GM12801 (cell line): Measurements from ENCODE around the gene FATE1.

Experiments used
- TF ChIP-seq, protein P1 (sequence below): IDR thresholded peaks from one replicate; pipeline ENCODE4 v1.5.1; 2011; ENCODE audit warnings: control low read depth; ENCODE audit not compliant: insufficient read length; ENCODE audit errors: extremely low read depth

FATE1 gene

DNA sequence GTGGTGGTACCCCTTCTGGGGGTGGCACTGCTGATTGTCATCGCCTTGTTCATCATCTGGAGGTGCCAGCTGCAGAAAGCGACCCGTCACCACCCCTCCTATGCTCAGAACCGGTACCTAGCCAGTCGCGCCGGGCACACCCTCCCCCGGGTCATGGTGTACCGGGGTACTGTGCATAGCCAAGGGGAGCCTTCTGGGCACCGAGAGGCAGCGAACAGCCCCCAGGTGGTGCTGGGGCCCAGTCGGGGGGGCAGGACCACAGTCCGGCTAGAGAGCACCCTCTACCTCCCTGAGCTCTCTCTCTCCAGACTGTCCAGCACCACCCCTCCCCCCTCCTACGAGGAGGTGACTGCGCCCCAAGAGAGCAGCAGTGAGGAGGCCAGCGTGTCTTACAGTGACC lies 15.3 kb upstream of the FATE1 start:
- TF ChIP-seq, protein P1, sequence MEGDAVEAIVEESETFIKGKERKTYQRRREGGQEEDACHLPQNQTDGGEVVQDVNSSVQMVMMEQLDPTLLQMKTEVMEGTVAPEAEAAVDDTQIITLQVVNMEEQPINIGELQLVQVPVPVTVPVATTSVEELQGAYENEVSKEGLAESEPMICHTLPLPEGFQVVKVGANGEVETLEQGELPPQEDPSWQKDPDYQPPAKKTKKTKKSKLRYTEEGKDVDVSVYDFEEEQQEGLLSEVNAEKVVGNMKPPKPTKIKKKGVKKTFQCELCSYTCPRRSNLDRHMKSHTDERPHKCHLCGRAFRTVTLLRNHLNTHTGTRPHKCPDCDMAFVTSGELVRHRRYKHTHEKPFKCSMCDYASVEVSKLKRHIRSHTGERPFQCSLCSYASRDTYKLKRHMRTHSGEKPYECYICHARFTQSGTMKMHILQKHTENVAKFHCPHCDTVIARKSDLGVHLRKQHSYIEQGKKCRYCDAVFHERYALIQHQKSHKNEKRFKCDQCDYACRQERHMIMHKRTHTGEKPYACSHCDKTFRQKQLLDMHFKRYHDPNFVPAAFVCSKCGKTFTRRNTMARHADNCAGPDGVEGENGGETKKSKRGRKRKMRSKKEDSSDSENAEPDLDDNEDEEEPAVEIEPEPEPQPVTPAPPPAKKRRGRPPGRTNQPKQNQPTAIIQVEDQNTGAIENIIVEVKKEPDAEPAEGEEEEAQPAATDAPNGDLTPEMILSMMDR: no peak

- TF ChIP-seq, protein P1: no peak
Observed at GRCh38 chrX:151701071-151701470, 14.8 kb upstream of the FATE1 start.

DNA sequence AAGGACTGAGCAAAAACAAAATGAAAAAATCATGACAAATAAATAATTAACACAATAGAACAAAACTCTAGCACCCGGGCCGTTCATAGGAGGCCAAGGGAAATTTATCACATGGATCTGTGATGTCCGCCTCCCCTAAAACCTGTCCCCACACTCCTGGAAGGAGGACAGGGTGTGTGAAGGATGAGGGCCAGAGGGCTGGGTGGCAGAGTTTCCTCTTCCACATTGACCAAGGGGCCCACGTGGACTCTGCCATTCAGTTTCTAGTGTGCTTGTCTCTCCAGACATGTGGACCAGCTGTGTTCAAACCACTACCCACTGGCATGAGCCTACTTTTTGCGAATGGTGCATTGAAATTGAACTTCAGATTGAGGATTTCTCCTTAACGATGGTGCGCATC lies 14.3 kb upstream of the FATE1 start:
- TF ChIP-seq, protein P1: no peak

GRCh38 chrX:151702026-151702714 lies 13.7 kb upstream of the FATE1 start:
- TF ChIP-seq, protein P1: no peak

DNA sequence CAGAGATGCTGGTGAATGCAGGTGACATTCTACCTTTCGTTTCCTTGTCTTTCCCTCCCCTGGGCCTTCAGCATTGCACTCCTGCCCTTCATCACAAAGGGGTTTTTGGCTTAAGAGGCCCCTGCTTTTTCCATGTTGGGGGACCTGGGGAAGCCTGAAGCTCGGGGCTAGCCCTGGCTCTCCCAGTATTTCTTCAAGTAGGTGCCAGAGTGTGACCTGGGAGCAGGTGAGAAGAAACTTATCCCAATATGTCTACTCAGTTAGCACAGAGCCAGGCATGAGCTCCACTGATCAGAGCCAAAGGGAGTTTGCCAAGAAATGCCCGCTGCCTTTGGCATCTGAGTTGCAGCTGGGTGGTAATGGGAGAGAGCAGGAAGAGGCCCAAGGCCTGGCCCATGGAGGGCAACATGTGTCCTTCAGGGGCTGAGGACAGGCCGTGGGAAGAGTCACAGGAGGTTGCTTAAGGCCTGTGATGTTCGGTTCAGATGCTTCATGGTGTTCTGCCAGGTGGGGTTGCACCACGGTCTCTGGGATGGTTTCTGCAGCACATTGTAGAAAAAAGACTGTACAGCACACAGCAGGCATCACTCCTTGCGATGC lies 13.0 kb upstream of the FATE1 start:
- TF ChIP-seq, protein P1: no peak

- TF ChIP-seq, protein P1: no peak
Observed at GRCh38 chrX:151703487-151703886, 12.3 kb upstream of the FATE1 start.

- TF ChIP-seq, protein P1: no peak
Observed at GRCh38 chrX:151704041-151704663, 11.7 kb upstream of the FATE1 start.
